HepG2 (cell line): ENCODE results near the gene PSEN1. TPM values are rescaled to one million over a fixed set of nuclear protein-coding genes. Genes with fewer than 3 reads are reported as not detected.

Experiments
- ARNT ChIP-seq: fragments of 450-650 bp; IDR thresholded peaks from 2 replicates; pipeline ENCODE4 v1.6.1; 2017
- ARNTL ChIP-seq: sonication (generic); formaldehyde crosslinking; IDR thresholded peaks from 2 replicates; pipeline ENCODE4 v1.4.0; 2020; ENCODE audit warnings: mild to moderate bottlenecking, missing genetic modification reagents
- CHCHD3 ChIP-seq: sonication (generic); formaldehyde crosslinking; IDR thresholded peaks from 2 replicates; pipeline ENCODE4 v1.8.0; 2022; ENCODE audit warnings: mild to moderate bottlenecking, missing genetic modification reagents, moderate library complexity
- CREBL2 ChIP-seq: sonication (generic); formaldehyde crosslinking; IDR thresholded peaks from 2 replicates; pipeline ENCODE4 v1.8.1; 2023; ENCODE audit warnings: missing genetic modification reagents, mild to moderate bottlenecking, borderline replicate concordance
- FOXO1 ChIP-seq: sonication (generic); formaldehyde crosslinking; IDR thresholded peaks from 2 replicates; pipeline ENCODE4 v1.4.0; 2020; ENCODE audit warnings: missing genetic modification reagents
- HCFC1 ChIP-seq: fragments of 150-350 bp; IDR thresholded peaks from 2 replicates; pipeline ENCODE4 v1.6.1; 2014; ENCODE audit warnings: low read depth, low read length
- HNRNPUL1 ChIP-seq: fragments of 200-400 bp; formaldehyde crosslinking; IDR thresholded peaks from 2 replicates; pipeline ENCODE4 v1.6.1; 2017; ENCODE audit warnings: low read depth, mild to moderate bottlenecking, low read length, moderate library complexity
- KDM2A ChIP-seq: sonication (generic); formaldehyde crosslinking; IDR thresholded peaks from 2 replicates; pipeline ENCODE4 v1.4.0; 2020; ENCODE audit warnings: low read depth, missing genetic modification reagents, borderline replicate concordance
- NFE2 ChIP-seq: sonication (generic); formaldehyde crosslinking; IDR thresholded peaks from 2 replicates; pipeline ENCODE4 v1.4.0; 2020; ENCODE audit warnings: missing genetic modification reagents
- PHB2 ChIP-seq: fragments of 450-650 bp; IDR thresholded peaks from 2 replicates; pipeline ENCODE4 v1.6.1; 2018; ENCODE audit not compliant: partially characterized antibody
- PRDM4 ChIP-seq: sonication (generic); formaldehyde crosslinking; IDR thresholded peaks from 2 replicates; pipeline ENCODE4 v1.9.0; 2021; ENCODE audit warnings: missing genetic modification reagents, borderline replicate concordance
- SNRNP70 ChIP-seq: fragments of 200-400 bp; formaldehyde crosslinking; IDR thresholded peaks from 2 replicates; pipeline ENCODE4 v1.6.1; 2017; ENCODE audit warnings: mild to moderate bottlenecking, low read depth, low read length, moderate library complexity
- TMF1 ChIP-seq: sonication (generic); formaldehyde crosslinking; IDR thresholded peaks from 2 replicates; pipeline ENCODE4 v1.8.1; 2022; ENCODE audit warnings: low read depth, missing genetic modification reagents
- ZNF136 ChIP-seq: sonication (generic); formaldehyde crosslinking; IDR thresholded peaks from 2 replicates; pipeline ENCODE4 v1.8.1; 2022; ENCODE audit warnings: low read depth, mild to moderate bottlenecking, moderate library complexity, missing genetic modification reagents
- ZNF292 ChIP-seq: sonication (generic); formaldehyde crosslinking; IDR thresholded peaks from 2 replicates; pipeline ENCODE4 v1.8.1; 2022; ENCODE audit warnings: mild to moderate bottlenecking, low read depth, missing genetic modification reagents, borderline replicate concordance
- ZNF335 ChIP-seq: sonication (generic); formaldehyde crosslinking; IDR thresholded peaks from 2 replicates; pipeline ENCODE4 v1.4.0; 2020; ENCODE audit warnings: missing genetic modification reagents
- ZNF446 ChIP-seq: sonication (generic); formaldehyde crosslinking; IDR thresholded peaks from 2 replicates; pipeline ENCODE4 v1.5.0; 2020; ENCODE audit warnings: mild to moderate bottlenecking, missing genetic modification reagents
- ZNF576 ChIP-seq: sonication (generic); formaldehyde crosslinking; IDR thresholded peaks from 2 replicates; pipeline ENCODE4 v1.4.0; 2020; ENCODE audit warnings: mild to moderate bottlenecking, missing genetic modification reagents
- ZNF598 ChIP-seq: sonication (generic); formaldehyde crosslinking; IDR thresholded peaks from 2 replicates; pipeline ENCODE4 v1.5.1; 2020; ENCODE audit warnings: mild to moderate bottlenecking, missing genetic modification reagents, borderline replicate concordance
- ZNF605 ChIP-seq: sonication (generic); formaldehyde crosslinking; IDR thresholded peaks from 2 replicates; pipeline ENCODE4 v1.8.0; 2022; ENCODE audit warnings: mild to moderate bottlenecking, missing genetic modification reagents
- ZNF607 ChIP-seq: sonication (generic); formaldehyde crosslinking; IDR thresholded peaks from 2 replicates; pipeline ENCODE4 v1.5.1; 2020; ENCODE audit warnings: missing genetic modification reagents, mild to moderate bottlenecking, borderline replicate concordance
- ZNF672 ChIP-seq: sonication (generic); formaldehyde crosslinking; IDR thresholded peaks from 2 replicates; pipeline ENCODE4 v1.8.1; 2022; ENCODE audit warnings: missing genetic modification reagents
- ZNF740 ChIP-seq: sonication (generic); formaldehyde crosslinking; IDR thresholded peaks from 2 replicates; pipeline ENCODE4 v1.4.0; 2020; ENCODE audit warnings: missing genetic modification reagents
- ZNF891 ChIP-seq: sonication (generic); formaldehyde crosslinking; IDR thresholded peaks from 2 replicates; pipeline ENCODE4 v1.5.0; 2020; ENCODE audit warnings: mild to moderate bottlenecking, missing genetic modification reagents
- polyA plus RNA-seq, 8 experiments: library from polyadenylated mRNA; depleted of rRNA in 3 of 8; stranded (reverse) in 7 of 8; unstranded in 1 of 8; fragments of >200 nt; fragmentation: Illumina TruSeq in 4 of 8; extraction: Trizol in 4 of 8; gene quantifications; 2 replicates each; pipeline versions ENCODE4 v1.2.1 to v1.2.3, GENCODE V29; 2011 to 2016; ENCODE audit warnings: low read depth in 4 of 8, missing spikeins in 1 of 8, mixed read lengths in 1 of 8; ENCODE audit not compliant: insufficient read depth in 1 of 8
- total RNA-seq, 5 experiments: library from RNA; depleted of rRNA; stranded (reverse); fragments of >200 nt; fragmentation: Illumina TruSeq; extraction: Trizol; gene quantifications; 2 replicates each; pipeline ENCODE4 v1.2.3, GENCODE V29; 2016; ENCODE audit warnings: low read depth in 1 of 5
- TF ChIP-seq, protein P1 (sequence below): sonication (generic); formaldehyde crosslinking; IDR thresholded peaks from 2 replicates; pipeline ENCODE4 v1.4.0; 2020; ENCODE audit warnings: missing genetic modification reagents

Gene PSEN1
- total and polyA plus RNA-seq, 2 of the 13 experiments (the other 11 are each of a cell fraction or from before 2014, with no cell fraction given) = 12.5 to 26.6 TPM

DNA sequence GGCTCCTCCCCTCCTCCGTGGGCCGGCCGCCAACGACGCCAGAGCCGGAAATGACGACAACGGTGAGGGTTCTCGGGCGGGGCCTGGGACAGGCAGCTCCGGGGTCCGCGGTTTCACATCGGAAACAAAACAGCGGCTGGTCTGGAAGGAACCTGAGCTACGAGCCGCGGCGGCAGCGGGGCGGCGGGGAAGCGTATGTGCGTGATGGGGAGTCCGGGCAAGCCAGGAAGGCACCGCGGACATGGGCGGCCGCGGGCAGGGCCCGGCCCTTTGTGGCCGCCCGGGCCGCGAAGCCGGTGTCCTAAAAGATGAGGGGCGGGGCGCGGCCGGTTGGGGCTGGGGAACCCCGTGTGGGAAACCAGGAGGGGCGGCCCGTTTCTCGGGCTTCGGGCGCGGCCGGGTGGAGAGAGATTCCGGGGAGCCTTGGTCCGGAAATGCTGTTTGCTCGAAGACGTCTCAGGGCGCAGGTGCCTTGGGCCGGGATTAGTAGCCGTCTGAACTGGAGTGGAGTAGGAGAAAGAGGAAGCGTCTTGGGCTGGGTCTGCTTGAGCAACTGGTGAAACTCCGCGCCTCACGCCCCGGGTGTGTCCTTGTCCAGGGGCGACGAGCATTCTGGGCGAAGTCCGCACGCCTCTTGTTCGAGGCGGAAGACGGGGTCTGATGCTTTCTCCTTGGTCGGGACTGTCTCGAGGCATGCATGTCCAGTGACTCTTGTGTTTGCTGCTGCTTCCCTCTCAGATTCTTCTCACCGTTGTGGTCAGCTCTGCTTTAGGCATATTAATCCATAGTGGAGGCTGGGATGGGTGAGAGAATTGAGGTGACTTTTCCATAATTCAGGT, at the start of gene PSEN1 (continued):
- TF ChIP-seq, protein P1, sequence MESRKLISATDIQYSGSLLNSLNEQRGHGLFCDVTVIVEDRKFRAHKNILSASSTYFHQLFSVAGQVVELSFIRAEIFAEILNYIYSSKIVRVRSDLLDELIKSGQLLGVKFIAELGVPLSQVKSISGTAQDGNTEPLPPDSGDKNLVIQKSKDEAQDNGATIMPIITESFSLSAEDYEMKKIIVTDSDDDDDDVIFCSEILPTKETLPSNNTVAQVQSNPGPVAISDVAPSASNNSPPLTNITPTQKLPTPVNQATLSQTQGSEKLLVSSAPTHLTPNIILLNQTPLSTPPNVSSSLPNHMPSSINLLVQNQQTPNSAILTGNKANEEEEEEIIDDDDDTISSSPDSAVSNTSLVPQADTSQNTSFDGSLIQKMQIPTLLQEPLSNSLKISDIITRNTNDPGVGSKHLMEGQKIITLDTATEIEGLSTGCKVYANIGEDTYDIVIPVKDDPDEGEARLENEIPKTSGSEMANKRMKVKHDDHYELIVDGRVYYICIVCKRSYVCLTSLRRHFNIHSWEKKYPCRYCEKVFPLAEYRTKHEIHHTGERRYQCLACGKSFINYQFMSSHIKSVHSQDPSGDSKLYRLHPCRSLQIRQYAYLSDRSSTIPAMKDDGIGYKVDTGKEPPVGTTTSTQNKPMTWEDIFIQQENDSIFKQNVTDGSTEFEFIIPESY (CRISPR knock-in tag) = no peak
- peak; percentile 96 for TF ChIP-seq KDM2A (CRISPR knock-in tag)
- peak; percentile 67 for TF ChIP-seq ZNF605
- no peak for TF ChIP-seq HNRNPUL1
- TF ChIP-seq HCFC1 = no peak
- no peak for TF ChIP-seq ZNF335 (CRISPR knock-in tag)
- no peak for TF ChIP-seq ZNF891 (CRISPR knock-in tag)
- TF ChIP-seq ZNF136 = no peak
- TF ChIP-seq NFE2 = no peak
- no peak for TF ChIP-seq ZNF607
- no peak for TF ChIP-seq PRDM4 (CRISPR knock-in tag)
- TF ChIP-seq SNRNP70 = no peak
- no peak for TF ChIP-seq CHCHD3 (CRISPR knock-in tag)
- no peak for TF ChIP-seq ARNT
- no peak for TF ChIP-seq ZNF576 (CRISPR knock-in tag)
- no peak for TF ChIP-seq ZNF740 (CRISPR knock-in tag)
- TF ChIP-seq CREBL2 (CRISPR knock-in tag) = no peak
- no peak for TF ChIP-seq ARNTL (CRISPR knock-in tag)
- no peak for TF ChIP-seq ZNF292 (CRISPR knock-in tag)
- no peak for TF ChIP-seq ZNF672 (CRISPR knock-in tag)
- no peak for TF ChIP-seq ZNF598 (CRISPR knock-in tag)
- no peak for TF ChIP-seq TMF1 (CRISPR knock-in tag)
- no peak for TF ChIP-seq ZNF446 (CRISPR knock-in tag)
- TF ChIP-seq PHB2 = no peak
- TF ChIP-seq FOXO1 = no peak
